HAP-1 (cell line): ENCODE data around the gene TNRC18.
A peak's percentile ranks its signal among the peaks of the same experiment; 100 is the strongest.
"Not testable (repeated sequence)": the region's sequence is repeated elsewhere in the genome, so short reads cannot be mapped to it uniquely, and the experiment has no call there.

Source experiments
- DNase-seq, 2 experiments: peaks; one replicate each; pipeline ENCODE4 v3.0.0-alpha.2; 2016 to 2020; ENCODE audit warnings: low spot score in 2 of 2
- H3K27me3 ChIP-seq: fragments of 250-450 bp; sonication (Bioruptor Pico); 2 replicates; pipeline ENCODE4 v1.5.1; 2020; ENCODE audit warnings: low read depth, mild to moderate bottlenecking, moderate library complexity
- H3K36me3 ChIP-seq: fragments of 250-450 bp; sonication (Bioruptor Pico); replicated peaks from 2 replicates; pipeline ENCODE4 v1.5.1; 2020; ENCODE audit warnings: mild to moderate bottlenecking
- H3K4me1 ChIP-seq: fragments of 250-450 bp; sonication (Bioruptor Pico); 2 replicates; pipeline ENCODE4 v1.5.1; 2020; ENCODE audit warnings: mild to moderate bottlenecking
- H3K4me3 ChIP-seq: fragments of 250-450 bp; sonication (Bioruptor Pico); 2 replicates; pipeline ENCODE4 v1.5.1; 2020; ENCODE audit warnings: mild to moderate bottlenecking, moderate library complexity
- H3K9me3 ChIP-seq: fragments of 250-450 bp; sonication (Bioruptor Pico); 2 replicates; pipeline ENCODE4 v1.5.1; 2020; ENCODE audit warnings: mild to moderate bottlenecking, moderate library complexity
- in situ Hi-C: fragments of 300-500 bp; cut with MboI; formaldehyde crosslinking; loops from 3 replicates; pipeline ENCODE4 v1.14.3; 2020; ENCODE audit warnings: low sequenced_read_pairs, inconsistent platforms, mixed read lengths

The TNRC18 gene

GRCh38 chr7:5273831-5274405 lies 149.7 kb downstream of the TNRC18 start:
- H3K36me3 ChIP-seq, in situ Hi-C loops, H3K9me3 ChIP-seq, DNase-seq, H3K27me3 ChIP-seq, H3K4me1 ChIP-seq, H3K4me3 ChIP-seq: not testable (repeated sequence)

GRCh38 chr7:5270788-5271187 lies 152.8 kb downstream of the TNRC18 start:
- H3K36me3 ChIP-seq: no peaks in the 10 kb centered on the region
- in situ Hi-C loops: no loop called here
- no peaks in the 10 kb centered on the region for H3K9me3 ChIP-seq
- no peaks in the 10 kb centered on the region for H3K27me3 ChIP-seq
- DNase-seq: peak; percentile 75 to 80
- peaks cover 16% of the 10 kb centered on the region for H3K4me1 ChIP-seq
- H3K4me3 ChIP-seq: no peak overlapping the region

GRCh38 chr7:5269992-5270657 lies 153.5 kb downstream of the TNRC18 start:
- in situ Hi-C loops, H3K27me3 ChIP-seq, DNase-seq, H3K4me3 ChIP-seq, H3K36me3 ChIP-seq, H3K9me3 ChIP-seq: not testable (repeated sequence)
- H3K4me1 ChIP-seq: peaks cover 16% of the 10 kb centered on the region

GRCh38 chr7:5267829-5268228 lies 155.8 kb downstream of the TNRC18 start:
- not testable (repeated sequence) for H3K9me3 ChIP-seq, H3K36me3 ChIP-seq
- H3K4me1 ChIP-seq: peaks cover 16% of the 10 kb centered on the region

GRCh38 chr7:5266191-5267028 lies 157.2 kb downstream of the TNRC18 start:
- in situ Hi-C loops: no loop called here
- Histone ChIP-seq H3K4me1 (peaks cover 15% of the 10 kb centered on the region), H3K27me3 (no peaks in the 10 kb centered on the region), H3K4me3 (no peak overlapping the region), H3K36me3 (no peaks in the 10 kb centered on the region), H3K9me3 (no peaks in the 10 kb centered on the region)
- DNase-seq: peak; percentile 25 to 66

More at GRCh38 chr7:5267829-5268228, 155.8 kb downstream of the TNRC18 start:
- H3K4me3 ChIP-seq, in situ Hi-C loops, DNase-seq, H3K27me3 ChIP-seq: not testable (repeated sequence)

GRCh38 chr7:5265320-5266190 lies 158.1 kb downstream of the TNRC18 start:
- H3K36me3 ChIP-seq: no peaks in the 10 kb centered on the region
- H3K27me3 ChIP-seq: no peaks in the 10 kb centered on the region
- no peaks in the 10 kb centered on the region for H3K9me3 ChIP-seq
- in situ Hi-C loops: no loop called here
- DNase-seq: no peak
- H3K4me3 ChIP-seq: no peak overlapping the region
- peaks cover 8% of the 10 kb centered on the region for H3K4me1 ChIP-seq

GRCh38 chr7:5263066-5263465 lies 160.6 kb downstream of the TNRC18 start:
- DNase-seq, H3K27me3 ChIP-seq, H3K9me3 ChIP-seq, H3K36me3 ChIP-seq, H3K4me3 ChIP-seq, in situ Hi-C loops, H3K4me1 ChIP-seq: not testable (repeated sequence)

GRCh38 chr7:5260530-5261068 lies 163.0 kb downstream of the TNRC18 start:
- not testable (repeated sequence) for DNase-seq

More at GRCh38 chr7:5260530-5261068, 163.0 kb downstream of the TNRC18 start:
- H3K9me3 ChIP-seq, H3K4me3 ChIP-seq, H3K4me1 ChIP-seq, H3K27me3 ChIP-seq, in situ Hi-C loops, H3K36me3 ChIP-seq: not testable (repeated sequence)
